Stromal cell of bone marrow (primary cell): Measurements from ENCODE around the gene NCF2.

Experiments
- DNase-seq: peaks from one replicate; pipeline ENCODE4 v3.0.0-alpha.2; 2012; ENCODE audit warnings: low read depth

The NCF2 gene

GRCh38 chr1:183551924-183552323 is 38.3 kb downstream of the NCF2 start:
- DNase-seq, result no peak

- DNase-seq, result no peak
Observed at GRCh38 chr1:183550915-183551314, 39.3 kb downstream of the NCF2 start.

DNA sequence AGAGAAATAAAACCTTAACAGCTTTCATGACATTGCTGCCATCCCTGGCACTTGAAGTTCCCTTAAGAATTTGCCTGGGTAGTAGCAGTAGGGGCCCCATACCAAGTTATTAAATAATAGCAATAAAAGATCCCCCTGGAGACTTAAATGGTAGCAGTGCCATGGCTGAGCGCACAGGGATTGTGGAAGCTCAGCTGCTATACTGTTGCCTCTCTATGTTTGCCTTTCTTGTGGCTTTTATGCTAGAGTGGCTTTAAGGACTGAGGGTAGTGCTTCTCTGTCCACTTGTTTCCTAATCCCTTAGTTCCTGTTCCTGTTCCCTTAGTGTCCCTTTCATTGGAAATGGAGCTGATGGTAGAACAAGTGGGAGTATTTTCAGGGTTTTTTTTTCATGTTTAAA is 42.1 kb downstream of the NCF2 start:
- DNase-seq, result no peak

DNA sequence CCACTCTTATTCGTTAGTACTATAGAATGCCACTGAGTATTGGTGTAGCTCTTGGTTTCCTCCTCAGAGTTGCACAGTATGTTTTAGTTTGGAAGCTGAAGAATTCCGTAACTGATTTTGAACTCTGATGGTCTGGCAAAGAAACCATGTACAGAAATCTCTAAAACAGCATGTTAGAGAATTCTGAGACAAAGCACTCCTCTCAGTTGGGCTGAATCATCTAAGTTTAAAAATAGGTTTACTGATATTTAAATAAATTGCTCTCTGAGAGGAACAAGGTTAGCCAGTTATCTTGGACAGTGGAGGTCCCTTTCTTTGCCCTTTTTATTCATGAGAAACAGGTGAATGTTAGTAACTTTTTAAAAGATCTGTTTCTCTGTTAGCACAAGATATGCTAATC is 43.8 kb downstream of the NCF2 start:
- no peak for DNase-seq

DNA sequence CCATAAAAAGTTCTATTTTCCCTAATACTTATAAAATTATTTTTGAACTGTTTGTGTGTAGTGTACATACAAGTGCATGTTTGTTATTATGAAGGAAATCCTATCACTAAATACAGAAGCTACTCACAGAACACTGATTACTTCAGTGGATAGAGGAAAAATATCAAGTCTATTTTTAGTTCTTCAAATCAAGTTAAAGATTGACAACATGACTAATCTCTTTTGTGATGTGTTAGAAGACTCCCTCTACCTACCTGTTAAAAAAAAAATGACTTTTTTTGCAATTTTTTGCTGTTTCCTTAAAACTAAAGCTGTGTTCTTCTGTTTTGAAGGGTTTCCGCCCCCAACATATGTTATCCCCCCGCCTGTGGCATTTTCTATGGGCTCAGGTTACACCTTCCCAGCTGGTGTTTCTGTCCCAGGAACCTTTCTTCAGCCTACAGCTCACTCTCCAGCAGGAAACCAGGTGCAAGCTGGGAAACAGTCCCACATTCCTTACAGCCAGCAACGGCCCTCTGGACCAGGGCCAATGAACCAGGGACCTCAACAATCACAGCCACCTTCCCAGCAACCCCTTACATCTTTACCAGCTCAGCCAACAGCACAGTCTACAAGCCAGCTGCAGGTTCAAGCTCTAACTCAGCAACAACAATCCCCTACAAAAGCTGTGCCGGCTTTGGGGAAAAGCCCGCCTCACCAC is 45.5 kb downstream of the NCF2 start:
- DNase-seq, result no peak

GRCh38 chr1:183543619-183544204 is 46.5 kb downstream of the NCF2 start:
- DNase-seq, result peak; percentile 61

DNA sequence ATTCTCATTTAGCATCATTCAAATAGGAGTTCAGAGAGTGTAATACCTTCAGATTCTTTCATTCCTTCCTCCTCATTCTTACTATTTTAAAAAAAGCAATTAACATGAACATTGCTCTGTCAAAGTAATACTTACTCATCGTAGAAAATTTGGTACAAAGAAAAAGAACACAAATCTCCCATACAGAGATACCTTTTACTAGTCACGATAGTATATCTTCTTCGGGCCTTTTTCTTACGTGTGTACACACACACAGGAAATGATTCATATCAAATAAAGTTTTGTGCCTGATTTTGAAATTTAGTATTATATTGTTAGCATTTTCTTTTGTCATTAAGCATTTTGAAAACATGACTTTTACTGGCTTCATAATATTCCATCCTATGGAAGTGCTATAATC is 52.9 kb downstream of the NCF2 start:
- no peak for DNase-seq

DNA sequence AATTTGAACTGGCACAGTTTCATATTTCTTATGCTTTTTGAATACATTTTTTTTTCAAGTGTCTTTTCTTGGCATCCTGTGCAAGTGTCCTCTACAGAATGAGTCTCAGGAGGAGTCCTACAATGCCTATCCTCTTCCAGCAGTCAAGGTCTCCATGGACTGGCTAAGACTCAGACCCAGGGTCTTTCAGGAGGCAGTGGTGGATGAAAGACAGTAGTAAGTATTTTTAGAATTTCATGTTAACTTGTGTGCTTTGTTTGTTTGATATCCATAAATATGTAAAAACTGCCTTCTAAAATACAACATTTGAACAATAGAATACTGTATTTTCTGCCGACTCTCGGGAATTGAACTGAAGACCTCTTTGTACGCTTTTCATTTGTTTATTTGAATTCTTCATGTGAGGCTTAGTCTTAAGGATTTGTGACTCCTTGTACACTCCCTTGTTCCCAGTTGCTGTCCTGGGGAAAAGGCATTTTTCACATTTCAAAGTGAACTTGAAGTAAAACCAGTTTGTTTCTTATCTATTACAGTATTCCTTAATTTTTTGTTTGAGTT is 56.6 kb downstream of the NCF2 start:
- DNase-seq, result no peak

DNA sequence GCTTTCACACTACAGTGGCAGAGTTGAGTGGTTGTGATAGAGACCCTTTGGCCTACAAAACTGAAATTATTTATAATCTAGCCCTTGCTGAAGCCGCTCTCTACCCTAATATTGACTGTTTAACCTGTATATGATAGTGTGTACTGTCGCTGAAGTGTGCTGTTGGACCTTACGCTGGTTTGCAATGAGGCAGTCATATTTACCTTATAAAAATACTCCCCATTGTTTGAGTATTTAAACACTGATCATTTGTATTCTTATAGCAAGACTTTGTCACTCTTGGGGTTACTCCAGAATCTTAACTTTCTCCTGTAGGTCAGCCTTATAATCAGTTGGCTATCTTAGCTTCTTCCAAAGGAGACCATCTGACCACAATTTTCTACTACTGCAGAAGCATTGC is 61.7 kb downstream of the NCF2 start:
- no peak for DNase-seq

DNA sequence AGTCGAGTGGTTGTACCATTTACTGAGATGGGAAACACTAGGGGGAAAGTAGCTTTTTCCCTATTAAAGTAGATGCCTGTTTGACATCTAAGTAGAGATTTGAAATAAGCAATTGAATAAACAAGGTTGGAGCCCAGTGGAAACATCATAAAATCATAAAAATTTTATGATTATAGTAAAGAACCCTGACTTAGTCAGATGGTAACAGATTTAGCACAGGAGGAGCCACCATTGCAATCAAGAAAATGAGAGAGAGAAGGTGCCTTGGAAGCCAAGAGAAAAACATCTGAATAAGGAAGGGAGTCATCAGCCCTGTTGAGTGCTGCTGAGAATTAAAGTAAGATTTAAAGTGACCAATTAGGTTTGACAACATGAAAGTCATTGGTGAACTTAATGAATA is 68.2 kb downstream of the NCF2 start:
- DNase-seq, result no peak

DNA sequence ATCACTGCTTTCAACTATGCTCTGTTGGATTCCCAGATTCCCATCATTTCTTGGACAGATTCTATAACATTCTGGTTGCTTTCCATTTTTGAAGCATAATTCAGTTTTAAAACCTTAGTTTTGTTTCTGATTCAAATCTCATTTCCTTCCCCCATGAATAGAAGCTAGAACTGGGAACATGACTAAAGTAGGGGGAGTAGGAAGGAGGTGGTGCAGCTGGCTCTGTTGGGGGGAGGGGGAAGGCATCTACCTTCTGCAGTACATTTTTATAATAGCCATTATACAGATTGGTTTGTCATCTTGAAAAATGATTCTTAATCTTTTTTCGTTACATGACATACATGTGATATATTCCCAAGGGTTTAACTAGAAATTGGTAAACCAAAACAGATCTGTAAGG is 69.9 kb downstream of the NCF2 start:
- no peak for DNase-seq

GRCh38 chr1:183517401-183517800 is 72.9 kb downstream of the NCF2 start:
- DNase-seq, result no peak

DNA sequence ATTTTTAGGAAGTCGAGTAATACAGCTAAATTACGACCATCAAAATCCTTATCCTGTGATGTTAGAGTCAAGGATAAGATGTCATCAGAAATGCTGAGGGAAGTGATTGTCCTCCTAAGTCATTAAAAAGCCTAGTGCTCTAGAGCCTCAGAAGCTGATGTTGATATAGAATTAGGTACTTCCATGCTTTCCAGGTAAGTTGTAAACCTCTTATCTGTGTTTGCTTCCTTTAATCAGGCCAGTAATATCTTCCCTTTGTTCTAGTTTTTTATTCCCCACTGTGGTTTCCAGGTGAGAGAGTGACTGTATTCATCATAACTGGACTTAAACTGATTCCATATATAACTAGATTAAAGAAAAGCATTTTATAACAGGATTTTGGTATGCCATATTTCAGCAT is 73.5 kb downstream of the NCF2 start:
- DNase-seq, result no peak

DNA sequence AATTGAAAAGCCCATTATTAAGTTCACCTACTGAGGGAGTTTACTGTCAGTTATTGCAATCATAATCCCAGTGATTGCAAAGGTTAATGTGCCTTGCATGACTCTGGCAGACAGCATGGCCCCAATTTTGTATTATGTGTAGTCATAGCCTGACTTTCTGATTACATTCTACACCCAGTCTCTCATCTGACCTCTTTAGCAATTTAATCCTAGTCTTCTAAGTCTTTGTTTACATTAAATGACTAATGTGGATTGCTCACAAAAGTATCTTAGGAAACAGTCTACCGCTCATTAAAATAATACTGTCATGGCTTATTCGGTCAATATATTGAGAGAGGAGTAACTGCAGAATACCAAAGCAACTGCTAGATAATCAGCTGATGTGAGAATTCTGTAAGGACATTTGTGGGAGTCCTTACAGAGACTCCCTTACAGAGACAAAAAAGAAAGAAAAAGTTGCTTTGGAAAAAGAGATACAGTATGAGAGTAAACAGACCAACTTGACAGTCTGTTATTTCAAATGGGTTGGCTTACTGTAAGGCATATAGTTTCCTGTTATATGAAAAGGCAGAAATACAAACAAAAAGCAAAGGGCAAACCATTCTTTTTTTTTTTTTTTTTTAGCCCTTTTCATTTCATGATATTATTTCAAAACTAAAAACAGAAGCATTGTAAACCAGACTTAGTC is 75.1 kb downstream of the NCF2 start:
- DNase-seq, result peak; percentile 79

- DNase-seq, result no peak
Observed at GRCh38 chr1:183514235-183514634, 76.0 kb downstream of the NCF2 start.

DNA sequence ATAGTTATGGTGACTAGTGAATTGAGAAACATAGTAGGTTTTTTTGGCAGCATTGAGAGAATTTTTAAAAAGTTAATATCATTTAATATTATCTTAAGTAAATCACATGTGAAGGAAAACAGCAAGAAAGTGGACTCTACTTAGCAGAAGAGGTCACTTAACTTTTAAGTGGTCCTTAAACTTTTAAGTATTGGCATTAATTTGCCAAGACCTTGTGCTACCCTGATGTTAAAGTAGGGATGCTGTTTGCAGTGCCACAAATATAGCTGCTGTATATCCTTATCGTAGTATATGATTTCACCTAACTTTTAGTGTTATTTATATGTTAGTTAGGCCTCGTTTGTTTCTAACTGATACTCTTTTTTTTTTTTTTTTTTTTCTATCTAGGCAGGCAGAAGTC is 77.8 kb downstream of the NCF2 start:
- DNase-seq, result no peak

DNA sequence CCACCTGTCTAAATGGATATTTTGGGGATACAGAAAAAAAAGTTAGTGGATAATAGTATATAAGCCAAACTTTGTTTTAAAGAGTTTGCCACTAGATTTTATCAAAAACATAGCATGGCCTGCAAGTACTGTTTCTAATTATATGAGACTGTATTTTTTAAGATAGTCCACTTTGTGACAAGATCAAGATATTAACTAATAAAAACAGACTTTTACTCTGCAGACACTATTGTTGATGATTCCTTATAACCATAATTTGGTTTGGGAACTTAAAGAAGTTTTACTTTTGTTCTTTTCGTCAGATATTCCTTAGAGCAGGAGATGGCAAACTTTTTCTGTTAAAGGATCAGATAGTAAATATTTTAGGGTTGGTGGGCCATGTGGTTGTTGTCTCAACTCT is 81.6 kb downstream of the NCF2 start:
- no peak for DNase-seq

GRCh38 chr1:183506561-183506960 is 83.7 kb downstream of the NCF2 start:
- DNase-seq, result no peak
